H9 (cell line): Measurements from ENCODE around the gene KRT74. TPM values are rescaled to one million over a fixed set of nuclear protein-coding genes. Genes with fewer than 3 reads are reported as not detected.

Source experiments
- DNase-seq: peaks from one replicate; pipeline ENCODE4 v3.0.0-alpha.2; 2017
- H2AFZ ChIP-seq: one replicate; pipeline ENCODE4 v1.6.1; 2013; ENCODE audit warnings: mild to moderate bottlenecking, low read length, control low read depth, moderate library complexity
- H2AK5ac ChIP-seq: 2 replicates; pipeline ENCODE4 v1.6.1; 2013; ENCODE audit warnings: low read length, control low read depth, mixed read lengths; ENCODE audit not compliant: insufficient read length
- H2BK120ac ChIP-seq: one replicate; pipeline ENCODE4 v1.6.1; 2013; ENCODE audit warnings: low read depth, mild to moderate bottlenecking, low read length, control low read depth, inconsistent platforms; ENCODE audit not compliant: poor library complexity, severe bottlenecking
- H2BK12ac ChIP-seq: 2 replicates; pipeline ENCODE4 v1.6.1; 2013; ENCODE audit warnings: low read length, control low read depth, mixed read lengths, low read depth; ENCODE audit not compliant: insufficient read length
- H2BK15ac ChIP-seq: 2 replicates; pipeline ENCODE4 v1.6.1; 2013; ENCODE audit warnings: low read depth, low read length, control low read depth
- H2BK20ac ChIP-seq: one replicate; pipeline ENCODE4 v1.6.1; 2013; ENCODE audit warnings: low read depth, mild to moderate bottlenecking, low read length, control low read depth, inconsistent platforms; ENCODE audit not compliant: poor library complexity, severe bottlenecking
- H2BK5ac ChIP-seq: 2 replicates; pipeline ENCODE4 v1.6.1; 2013; ENCODE audit warnings: low read length, control low read depth, mixed read lengths; ENCODE audit not compliant: insufficient read length
- H3K14ac ChIP-seq: 2 replicates; pipeline ENCODE4 v1.6.1; 2013; ENCODE audit warnings: low read length, control low read depth; ENCODE audit not compliant: insufficient read depth
- H3K18ac ChIP-seq: 2 replicates; pipeline ENCODE4 v1.6.1; 2013; ENCODE audit warnings: low read depth, mild to moderate bottlenecking, mixed read lengths, low read length, control low read depth; ENCODE audit not compliant: insufficient read length
- H3K23ac ChIP-seq: 2 replicates; pipeline ENCODE4 v1.6.1; 2013; ENCODE audit warnings: low read length, control low read depth, mixed read lengths, low read depth; ENCODE audit not compliant: insufficient read length
- H3K23me2 ChIP-seq: 2 replicates; pipeline ENCODE4 v1.6.1; 2013; ENCODE audit warnings: low read depth, mild to moderate bottlenecking, mixed read lengths, low read length, control low read depth; ENCODE audit not compliant: insufficient read length, poor library complexity, severe bottlenecking
- H3K27ac ChIP-seq: 2 replicates; pipeline ENCODE4 v1.5.1; 2013; ENCODE audit warnings: low read length, control low read depth, mixed read lengths, low read depth; ENCODE audit not compliant: insufficient read length
- H3K27me3 ChIP-seq: 2 replicates; pipeline ENCODE4 v1.6.1; 2013; ENCODE audit warnings: low read length, control low read depth, inconsistent platforms; ENCODE audit not compliant: insufficient read depth
- H3K4ac ChIP-seq: 2 replicates; pipeline ENCODE4 v1.6.1; 2013; ENCODE audit warnings: low read depth, mild to moderate bottlenecking, control low read depth, inconsistent platforms, low read length, moderate library complexity
- H3K4me1 ChIP-seq: 2 replicates; pipeline ENCODE4 v1.6.1; 2013; ENCODE audit warnings: low read length, control low read depth, inconsistent platforms; ENCODE audit not compliant: insufficient read depth
- H3K4me2 ChIP-seq: 2 replicates; pipeline ENCODE4 v1.6.1; 2013; ENCODE audit warnings: low read length, control low read depth, mixed read lengths; ENCODE audit not compliant: insufficient read length, insufficient read depth
- H3K56ac ChIP-seq: 2 replicates; pipeline ENCODE4 v1.6.1; 2013; ENCODE audit warnings: low read depth, mild to moderate bottlenecking, mixed read lengths, low read length, control low read depth; ENCODE audit not compliant: insufficient read length
- H3K79me1 ChIP-seq: 2 replicates; pipeline ENCODE4 v1.6.1; 2013; ENCODE audit warnings: low read depth, mild to moderate bottlenecking, moderate library complexity, low read length, control low read depth, inconsistent platforms; ENCODE audit not compliant: insufficient read depth, poor library complexity, severe bottlenecking
- H3K79me2 ChIP-seq: 2 replicates; pipeline ENCODE4 v1.6.1; 2013; ENCODE audit warnings: low read length, control low read depth, inconsistent platforms; ENCODE audit not compliant: insufficient read depth
- H3K9ac ChIP-seq: 2 replicates; pipeline ENCODE4 v1.6.1; 2013; ENCODE audit warnings: low read length, control low read depth, mixed read lengths; ENCODE audit not compliant: insufficient read length; ENCODE audit errors: extremely low read depth
- H3K9me3 ChIP-seq: one replicate; pipeline ENCODE4 v1.6.1; 2013; ENCODE audit warnings: low read depth, low read length, inconsistent platforms; ENCODE audit not compliant: control insufficient read depth
- H3T11ph ChIP-seq: one replicate; pipeline ENCODE4 v1.6.1; 2013; ENCODE audit warnings: mild to moderate bottlenecking, low read length, control low read depth, inconsistent platforms
- H4K20me1 ChIP-seq: one replicate; pipeline ENCODE4 v1.6.1; 2013; ENCODE audit not compliant: control insufficient read depth, insufficient read length, insufficient read depth
- H4K5ac ChIP-seq: 2 replicates; pipeline ENCODE4 v1.6.1; 2013; ENCODE audit warnings: low read depth, mild to moderate bottlenecking, mixed read lengths, low read length, control low read depth; ENCODE audit not compliant: insufficient read length
- H4K8ac ChIP-seq: replicated peaks from 2 replicates; pipeline ENCODE4 v1.6.1; 2013; ENCODE audit warnings: low read length, control low read depth, mixed read lengths, low read depth; ENCODE audit not compliant: insufficient read length
- H4K91ac ChIP-seq: 2 replicates; pipeline ENCODE4 v1.6.1; 2013; ENCODE audit warnings: low read depth, mild to moderate bottlenecking, moderate library complexity, mixed read lengths, low read length, control low read depth; ENCODE audit not compliant: insufficient read length
- H3K27ac Mint-ChIP-seq, 3 experiments: 2 replicates in 2 of 3; 3 replicates in 1 of 3; pipeline ENCODE4 v1.8.0; 2020 to 2021; ENCODE audit warnings: mixed read lengths in 3 of 3, mild to moderate bottlenecking in 1 of 3, moderate library complexity in 1 of 3
- H3K27me3 Mint-ChIP-seq: 2 replicates; pipeline ENCODE4 v1.8.0; 2021; ENCODE audit warnings: low read depth, mild to moderate bottlenecking, moderate library complexity, mixed read lengths
- H3K36me3 Mint-ChIP-seq, 3 experiments: 2 replicates in 2 of 3; 3 replicates in 1 of 3; pipeline ENCODE4 v1.8.0; 2020 to 2021; ENCODE audit warnings: low read depth in 3 of 3, mixed read lengths in 3 of 3; ENCODE audit not compliant: insufficient read depth in 1 of 3
- H3K4me1 Mint-ChIP-seq, 2 experiments: 2 replicates each; pipeline ENCODE4 v1.8.0; 2020; ENCODE audit warnings: mixed read lengths in 2 of 2
- H3K4me3 Mint-ChIP-seq, 2 experiments: 2 replicates in 1 of 2; 3 replicates in 1 of 2; pipeline ENCODE4 v1.8.0; 2020 to 2021; ENCODE audit warnings: mild to moderate bottlenecking in 2 of 2, mixed read lengths in 2 of 2, moderate library complexity in 1 of 2
- H3K9me3 Mint-ChIP-seq, 2 experiments: 2 replicates in 1 of 2; 3 replicates in 1 of 2; pipeline ENCODE4 v1.8.0; 2020; ENCODE audit warnings: mild to moderate bottlenecking in 2 of 2, mixed read lengths in 2 of 2, moderate library complexity in 1 of 2
- WGBS: extraction: QIAGEN DNeasy Blood & Tissue Kit; methylation state at CpG from one replicate; pipeline ENCODE4 v1.1.7; 2013; ENCODE audit warnings: missing lambda C conversion rate, low lambda C conversion rate, mixed read lengths; ENCODE audit not compliant: insufficient read length; ENCODE audit errors: extremely low coverage; 5-methylcytosine and 5-hydroxymethylcytosine counted together
- long read RNA-seq: library from polyadenylated mRNA; unstranded; transcript quantifications from one replicate; pipeline ENCODE4 v2.0.0, GENCODE V29; 2020
- total RNA-seq: library from RNA; stranded (reverse); gene quantifications from 2 replicates; pipeline ENCODE4 v1.2.1, GENCODE V29; 2021
- TF ChIP-seq, protein P1 (sequence below): fragments of 200-600 bp; sonication (generic); conservative IDR thresholded peaks from 3 replicates; pipeline ENCODE4 v1.8.0; 2021; ENCODE audit warnings: antibody characterized with exemption, mild to moderate bottlenecking

Gene KRT74
- not detected in 2 replicates for total RNA-seq
- long read RNA-seq, result 0 reads

DNA sequence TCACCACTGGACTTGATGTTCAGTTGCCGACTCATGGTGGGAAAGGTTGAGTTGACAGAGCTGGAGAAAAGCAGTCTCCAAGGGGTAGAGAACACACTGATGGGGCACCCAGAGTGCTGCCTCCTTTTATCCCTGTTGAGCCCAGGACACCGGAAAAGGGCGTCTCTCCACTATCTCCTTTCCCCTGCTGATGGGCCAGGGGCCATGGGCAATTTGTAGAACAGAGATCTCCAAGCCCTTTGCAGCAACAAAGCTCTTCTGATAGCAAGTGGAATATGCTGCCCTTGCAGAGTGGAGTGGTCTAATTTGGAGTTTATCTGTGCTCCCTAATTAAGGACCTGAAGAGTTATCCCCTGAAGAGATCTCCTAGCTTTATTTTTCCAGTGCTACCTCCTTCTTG lies at the start of gene KRT74:
TSS of gene KRT74 (minus strand) at position 101 of the 400 bp plus-strand sequence. CDS start at position 35, 66 bp downstream.
- H3K4me1 ChIP-seq, result no peaks in the 10 kb centered on the region
- H3K27ac ChIP-seq, result no peak within 1 kb of the TSS
- H2BK5ac ChIP-seq, result no peak within 1 kb of the TSS
- H3K36me3 Mint-ChIP-seq, result no peaks in the 10 kb centered on the region
- H2AFZ ChIP-seq, result no peak within 1 kb of the TSS
- WGBS, result no CpG with 5 or more reads among the region's 3 CpGs
- H3K79me1 ChIP-seq, result no peaks in the 10 kb centered on the region
- H3K79me2 ChIP-seq, result no peaks in the 10 kb centered on the region
- H2BK20ac ChIP-seq, result no peak within 1 kb of the TSS
- H4K8ac ChIP-seq, result no peak within 1 kb of the TSS
- H3K18ac ChIP-seq, result no peak within 1 kb of the TSS
- no peak within 1 kb of the TSS for H2AK5ac ChIP-seq
- no peak within 1 kb of the TSS for H4K5ac ChIP-seq
- H3K27ac Mint-ChIP-seq, result no peak within 1 kb of the TSS; a peak in 1 of 7 replicates
- no peak within 1 kb of the TSS for H2BK15ac ChIP-seq
- H2BK120ac ChIP-seq, result peak within 1 kb of the TSS; percentile 26
- H3T11ph ChIP-seq, result no peak within 1 kb of the TSS
- H2BK12ac ChIP-seq, result no peak within 1 kb of the TSS
- H3K27me3 Mint-ChIP-seq, result peaks cover 14% of the 10 kb centered on the region
- no peaks in the 10 kb centered on the region for H4K20me1 ChIP-seq
- no peak within 1 kb of the TSS for H3K4me2 ChIP-seq
- DNase-seq, result no peak
- H3K23me2 ChIP-seq, result no peaks in the 10 kb centered on the region
- H3K14ac ChIP-seq, result no peak within 1 kb of the TSS
- no peak within 1 kb of the TSS for H4K91ac ChIP-seq
- no peak within 1 kb of the TSS for H3K23ac ChIP-seq
- H3K9me3 ChIP-seq, result no peaks in the 10 kb centered on the region
- H3K27me3 ChIP-seq, result no peaks in the 10 kb centered on the region
- H3K9me3 Mint-ChIP-seq, result no peaks in the 10 kb centered on the region
- TF ChIP-seq, protein P1, sequence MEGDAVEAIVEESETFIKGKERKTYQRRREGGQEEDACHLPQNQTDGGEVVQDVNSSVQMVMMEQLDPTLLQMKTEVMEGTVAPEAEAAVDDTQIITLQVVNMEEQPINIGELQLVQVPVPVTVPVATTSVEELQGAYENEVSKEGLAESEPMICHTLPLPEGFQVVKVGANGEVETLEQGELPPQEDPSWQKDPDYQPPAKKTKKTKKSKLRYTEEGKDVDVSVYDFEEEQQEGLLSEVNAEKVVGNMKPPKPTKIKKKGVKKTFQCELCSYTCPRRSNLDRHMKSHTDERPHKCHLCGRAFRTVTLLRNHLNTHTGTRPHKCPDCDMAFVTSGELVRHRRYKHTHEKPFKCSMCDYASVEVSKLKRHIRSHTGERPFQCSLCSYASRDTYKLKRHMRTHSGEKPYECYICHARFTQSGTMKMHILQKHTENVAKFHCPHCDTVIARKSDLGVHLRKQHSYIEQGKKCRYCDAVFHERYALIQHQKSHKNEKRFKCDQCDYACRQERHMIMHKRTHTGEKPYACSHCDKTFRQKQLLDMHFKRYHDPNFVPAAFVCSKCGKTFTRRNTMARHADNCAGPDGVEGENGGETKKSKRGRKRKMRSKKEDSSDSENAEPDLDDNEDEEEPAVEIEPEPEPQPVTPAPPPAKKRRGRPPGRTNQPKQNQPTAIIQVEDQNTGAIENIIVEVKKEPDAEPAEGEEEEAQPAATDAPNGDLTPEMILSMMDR, result no peak
- H3K4me3 Mint-ChIP-seq, result no peak within 1 kb of the TSS
- no peak within 1 kb of the TSS for H3K4ac ChIP-seq
- H3K4me1 Mint-ChIP-seq, result no peaks in the 10 kb centered on the region
- H3K9ac ChIP-seq, result no peak within 1 kb of the TSS
- H3K56ac ChIP-seq, result no peak within 1 kb of the TSS
